RKO (cell line): ENCODE data around the gene ZNF76.

Experiments
- DNase-seq: peaks from one replicate; pipeline ENCODE4 v3.0.0-alpha.2; 2016; ENCODE audit warnings: low spot score

Gene ZNF76

GRCh38 chr6:35259194-35259947, at the start of gene ZNF76:
TSS of gene ZNF76 (plus strand) at chr6:35259735. CDS start at chr6:35281152, 21,417 bp downstream.
- peak; percentile 96 for DNase-seq

- no peak for DNase-seq
Measured at GRCh38 chr6:35213298-35213791, 46.2 kb upstream of the ZNF76 start.

GRCh38 chr6:35213824-35214756, 45.4 kb upstream of the ZNF76 start, which contains the start of gene SCUBE3:
TSS of gene SCUBE3 (plus strand) at chr6:35213956. CDS start at chr6:35214419, 463 bp downstream.
- no peak for DNase-seq

GRCh38 chr6:35214869-35215664, 44.5 kb upstream of the ZNF76 start:
- no peak for DNase-seq

- DNase-seq, result no peak
Measured at GRCh38 chr6:35215665-35216411, 43.7 kb upstream of the ZNF76 start.

- no peak for DNase-seq
Measured at GRCh38 chr6:35216412-35216732, 43.2 kb upstream of the ZNF76 start.

GRCh38 chr6:35216851-35217811, 42.4 kb upstream of the ZNF76 start:
- DNase-seq, result no peak

- DNase-seq, result no peak
Measured at GRCh38 chr6:35218021-35218420, 41.5 kb upstream of the ZNF76 start.

- no peak for DNase-seq
Measured at GRCh38 chr6:35218456-35218855, 41.1 kb upstream of the ZNF76 start.

- DNase-seq, result no peak
Measured at GRCh38 chr6:35219683-35220326, 39.7 kb upstream of the ZNF76 start.

- no peak for DNase-seq
Measured at GRCh38 chr6:35220711-35221110, 38.8 kb upstream of the ZNF76 start.

- no peak for DNase-seq
Measured at GRCh38 chr6:35223396-35223795, 36.1 kb upstream of the ZNF76 start.

GRCh38 chr6:35224720-35225119, 34.8 kb upstream of the ZNF76 start:
- DNase-seq, result no peak

GRCh38 chr6:35228481-35228880, 31.1 kb upstream of the ZNF76 start:
- DNase-seq, result no peak

- no peak for DNase-seq
Measured at GRCh38 chr6:35229304-35229703, 30.2 kb upstream of the ZNF76 start.

- no peak for DNase-seq
Measured at GRCh38 chr6:35230498-35230897, 29.0 kb upstream of the ZNF76 start.

- no peak for DNase-seq
Measured at GRCh38 chr6:35230950-35231349, 28.6 kb upstream of the ZNF76 start.

- no peak for DNase-seq
Measured at GRCh38 chr6:35231563-35231962, 28.0 kb upstream of the ZNF76 start.

GRCh38 chr6:35234901-35235300, 24.6 kb upstream of the ZNF76 start:
- no peak for DNase-seq

- DNase-seq, result no peak
Measured at GRCh38 chr6:35236223-35236622, 23.3 kb upstream of the ZNF76 start.
